ENCODE results near the gene ROR2.

Gene ROR2

DNA sequence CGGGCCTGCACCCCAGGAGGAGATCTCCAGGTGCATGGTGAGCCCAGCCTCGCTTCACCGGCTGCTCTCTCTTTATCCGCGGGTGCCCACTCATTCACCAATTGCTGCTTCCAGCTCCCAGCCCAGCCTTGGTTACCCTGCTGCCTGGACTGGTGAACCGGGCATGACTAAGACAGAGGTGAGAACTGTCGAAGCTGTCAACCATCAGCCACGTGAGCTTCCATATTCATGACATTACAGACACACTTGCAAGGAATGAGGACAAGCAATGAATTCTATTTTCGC is 220.5 kb downstream of the ROR2 start:
- TF ChIP-seq TAF1 (IDR thresholded peaks at IDR 0.05; ENCODE audit: borderline replicate concordance, insufficient read depth, low read length), result no peak
- TF ChIP-seq POLR2AphosphoS5 (IDR thresholded peaks at IDR 0.05; ENCODE audit: low read depth, low read length), result no peak
- TF ChIP-seq, protein P1, sequence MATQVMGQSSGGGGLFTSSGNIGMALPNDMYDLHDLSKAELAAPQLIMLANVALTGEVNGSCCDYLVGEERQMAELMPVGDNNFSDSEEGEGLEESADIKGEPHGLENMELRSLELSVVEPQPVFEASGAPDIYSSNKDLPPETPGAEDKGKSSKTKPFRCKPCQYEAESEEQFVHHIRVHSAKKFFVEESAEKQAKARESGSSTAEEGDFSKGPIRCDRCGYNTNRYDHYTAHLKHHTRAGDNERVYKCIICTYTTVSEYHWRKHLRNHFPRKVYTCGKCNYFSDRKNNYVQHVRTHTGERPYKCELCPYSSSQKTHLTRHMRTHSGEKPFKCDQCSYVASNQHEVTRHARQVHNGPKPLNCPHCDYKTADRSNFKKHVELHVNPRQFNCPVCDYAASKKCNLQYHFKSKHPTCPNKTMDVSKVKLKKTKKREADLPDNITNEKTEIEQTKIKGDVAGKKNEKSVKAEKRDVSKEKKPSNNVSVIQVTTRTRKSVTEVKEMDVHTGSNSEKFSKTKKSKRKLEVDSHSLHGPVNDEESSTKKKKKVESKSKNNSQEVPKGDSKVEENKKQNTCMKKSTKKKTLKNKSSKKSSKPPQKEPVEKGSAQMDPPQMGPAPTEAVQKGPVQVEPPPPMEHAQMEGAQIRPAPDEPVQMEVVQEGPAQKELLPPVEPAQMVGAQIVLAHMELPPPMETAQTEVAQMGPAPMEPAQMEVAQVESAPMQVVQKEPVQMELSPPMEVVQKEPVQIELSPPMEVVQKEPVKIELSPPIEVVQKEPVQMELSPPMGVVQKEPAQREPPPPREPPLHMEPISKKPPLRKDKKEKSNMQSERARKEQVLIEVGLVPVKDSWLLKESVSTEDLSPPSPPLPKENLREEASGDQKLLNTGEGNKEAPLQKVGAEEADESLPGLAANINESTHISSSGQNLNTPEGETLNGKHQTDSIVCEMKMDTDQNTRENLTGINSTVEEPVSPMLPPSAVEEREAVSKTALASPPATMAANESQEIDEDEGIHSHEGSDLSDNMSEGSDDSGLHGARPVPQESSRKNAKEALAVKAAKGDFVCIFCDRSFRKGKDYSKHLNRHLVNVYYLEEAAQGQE (IDR thresholded peaks at IDR 0.05; ENCODE audit: insufficient read depth in 1 of 2, low read depth in 2 of 2, low read length in 2 of 2), result no peak
- no peak for TF ChIP-seq SIN3A (IDR thresholded peaks at IDR 0.05; ENCODE audit: borderline replicate concordance, insufficient read depth, low read length)
- no peak for TF ChIP-seq FOXP2 (optimal IDR thresholded peaks at IDR 0.05; ENCODE audit: borderline replicate concordance, extremely low read depth, extremely low read length, insufficient read depth)

DNA sequence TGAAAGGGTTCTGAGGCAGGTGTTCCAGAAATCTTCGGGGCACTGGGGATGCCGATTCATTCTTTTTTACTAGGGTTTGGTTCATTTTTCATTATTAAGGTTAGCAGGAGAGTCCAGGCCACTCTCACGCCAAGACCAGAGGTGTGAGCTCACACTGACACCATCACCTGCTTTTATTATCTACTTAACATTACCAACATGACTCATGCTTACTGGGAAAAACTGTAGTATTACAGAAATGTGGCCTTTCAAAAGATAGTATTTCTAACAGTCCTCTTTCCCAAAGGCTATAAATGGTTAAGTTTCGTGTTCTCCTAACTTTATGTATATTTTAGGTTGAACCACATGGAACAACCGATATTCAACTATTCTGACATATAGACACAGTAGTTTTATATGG is 222.1 kb downstream of the ROR2 start:
- no peak for TF ChIP-seq TAF1 (IDR thresholded peaks at IDR 0.05; ENCODE audit: borderline replicate concordance, insufficient read depth, low read length)
- TF ChIP-seq, protein P1 (IDR thresholded peaks at IDR 0.05; ENCODE audit: insufficient read depth in 1 of 2, low read depth in 2 of 2, low read length in 2 of 2), result no peak
- no peak for TF ChIP-seq POLR2AphosphoS5 (IDR thresholded peaks at IDR 0.05; ENCODE audit: low read depth, low read length)
- no peak for TF ChIP-seq FOXP2 (optimal IDR thresholded peaks at IDR 0.05; ENCODE audit: borderline replicate concordance, extremely low read depth, extremely low read length, insufficient read depth)
- no peak for TF ChIP-seq SIN3A (IDR thresholded peaks at IDR 0.05; ENCODE audit: borderline replicate concordance, insufficient read depth, low read length)

DNA sequence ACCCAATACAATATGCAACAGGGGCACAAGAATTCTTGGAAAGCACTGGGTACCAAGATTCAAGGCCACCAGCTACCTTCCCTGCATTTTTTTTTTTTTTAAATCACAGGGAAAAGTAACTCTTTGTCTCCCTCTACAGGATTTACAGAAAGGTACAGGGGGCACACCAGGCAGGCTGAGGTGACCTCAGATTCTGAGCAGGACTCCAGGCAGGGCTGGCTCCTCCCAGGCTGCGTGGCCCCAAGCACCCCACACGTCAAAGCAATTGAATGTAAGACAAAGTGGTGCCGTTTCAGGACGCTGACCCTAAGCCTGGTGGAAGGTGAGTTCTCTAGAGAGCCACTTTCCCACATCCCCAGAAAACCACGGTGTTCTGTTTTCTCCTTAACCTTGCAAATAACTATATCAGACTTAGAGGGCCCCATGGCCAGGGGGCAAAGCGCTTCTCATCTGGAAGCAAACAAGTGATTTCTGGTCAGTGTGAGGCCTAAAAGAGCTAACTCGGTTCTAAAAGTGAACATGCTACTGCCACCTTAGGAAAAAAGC is 222.6 kb downstream of the ROR2 start:
- TF ChIP-seq FOXP2 (optimal IDR thresholded peaks at IDR 0.05; ENCODE audit: borderline replicate concordance, extremely low read depth, extremely low read length, insufficient read depth) (no peak), TAF1 (IDR thresholded peaks at IDR 0.05; ENCODE audit: borderline replicate concordance, insufficient read depth, low read length) (no peak), SIN3A (IDR thresholded peaks at IDR 0.05; ENCODE audit: borderline replicate concordance, insufficient read depth, low read length) (no peak)

DNA sequence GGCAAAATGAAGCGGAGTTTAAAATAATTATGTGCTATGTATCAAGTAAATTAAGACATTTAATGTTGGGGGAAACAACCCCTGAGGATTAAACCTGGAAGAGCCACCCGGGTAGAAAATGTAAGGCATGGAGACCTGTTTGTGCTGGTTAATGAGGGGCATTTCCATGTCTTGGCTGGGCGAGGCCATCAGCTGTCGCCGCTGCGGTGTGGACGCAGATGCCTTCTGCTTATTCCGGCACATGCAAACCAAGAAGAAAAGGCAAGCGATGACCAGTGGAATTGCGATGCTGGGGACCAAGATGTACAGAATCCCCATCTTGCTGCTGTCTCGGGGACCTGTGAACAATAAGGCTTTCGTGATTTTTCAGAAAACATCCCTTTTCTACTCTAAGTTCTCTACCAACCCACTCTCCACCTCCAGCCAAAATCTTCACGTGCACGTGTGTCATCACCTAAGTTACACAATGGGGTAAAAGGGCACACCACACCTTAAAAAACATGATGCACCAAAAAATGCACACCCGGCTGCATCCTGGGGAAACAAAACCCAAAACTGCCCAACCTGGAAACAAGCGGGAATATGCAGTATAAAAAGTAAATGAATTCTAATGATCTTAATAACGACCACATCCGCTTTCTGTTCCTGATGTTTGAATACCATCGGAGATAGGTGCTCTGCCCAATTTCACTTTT is 223.5 kb downstream of the ROR2 start:
- TF ChIP-seq TAF1 (IDR thresholded peaks at IDR 0.05; ENCODE audit: borderline replicate concordance, insufficient read depth, low read length), result no peak
- TF ChIP-seq POLR2AphosphoS5 (IDR thresholded peaks at IDR 0.05; ENCODE audit: low read depth, low read length), result no peak
- TF ChIP-seq FOXP2 (optimal IDR thresholded peaks at IDR 0.05; ENCODE audit: borderline replicate concordance, extremely low read depth, extremely low read length, insufficient read depth), result no peak
- TF ChIP-seq, protein P1 (IDR thresholded peaks at IDR 0.05; ENCODE audit: insufficient read depth in 1 of 2, low read depth in 2 of 2, low read length in 2 of 2), result no peak
- no peak for TF ChIP-seq SIN3A (IDR thresholded peaks at IDR 0.05; ENCODE audit: borderline replicate concordance, insufficient read depth, low read length)

DNA sequence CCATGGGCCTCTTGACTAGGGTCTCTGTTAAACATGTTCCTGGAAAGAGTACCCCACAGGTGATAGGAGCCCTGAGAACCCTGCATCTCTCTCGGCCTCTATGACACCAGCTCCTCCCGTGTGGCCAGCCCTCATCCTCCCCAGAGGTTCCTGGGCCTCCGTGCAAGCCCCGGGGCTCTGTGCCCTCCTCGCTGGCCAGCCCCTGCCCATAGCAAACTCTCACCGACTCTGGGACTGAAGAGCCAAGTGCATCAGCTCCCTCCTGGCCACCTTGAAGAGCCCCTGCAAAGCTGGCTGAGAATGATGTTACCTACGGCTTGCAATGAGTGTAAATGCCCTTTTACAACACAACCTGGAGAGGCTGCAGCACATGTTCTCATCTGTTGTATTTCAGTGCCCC is 224.4 kb downstream of the ROR2 start:
- TF ChIP-seq TAF1 (IDR thresholded peaks at IDR 0.05; ENCODE audit: borderline replicate concordance, insufficient read depth, low read length), result no peak

DNA sequence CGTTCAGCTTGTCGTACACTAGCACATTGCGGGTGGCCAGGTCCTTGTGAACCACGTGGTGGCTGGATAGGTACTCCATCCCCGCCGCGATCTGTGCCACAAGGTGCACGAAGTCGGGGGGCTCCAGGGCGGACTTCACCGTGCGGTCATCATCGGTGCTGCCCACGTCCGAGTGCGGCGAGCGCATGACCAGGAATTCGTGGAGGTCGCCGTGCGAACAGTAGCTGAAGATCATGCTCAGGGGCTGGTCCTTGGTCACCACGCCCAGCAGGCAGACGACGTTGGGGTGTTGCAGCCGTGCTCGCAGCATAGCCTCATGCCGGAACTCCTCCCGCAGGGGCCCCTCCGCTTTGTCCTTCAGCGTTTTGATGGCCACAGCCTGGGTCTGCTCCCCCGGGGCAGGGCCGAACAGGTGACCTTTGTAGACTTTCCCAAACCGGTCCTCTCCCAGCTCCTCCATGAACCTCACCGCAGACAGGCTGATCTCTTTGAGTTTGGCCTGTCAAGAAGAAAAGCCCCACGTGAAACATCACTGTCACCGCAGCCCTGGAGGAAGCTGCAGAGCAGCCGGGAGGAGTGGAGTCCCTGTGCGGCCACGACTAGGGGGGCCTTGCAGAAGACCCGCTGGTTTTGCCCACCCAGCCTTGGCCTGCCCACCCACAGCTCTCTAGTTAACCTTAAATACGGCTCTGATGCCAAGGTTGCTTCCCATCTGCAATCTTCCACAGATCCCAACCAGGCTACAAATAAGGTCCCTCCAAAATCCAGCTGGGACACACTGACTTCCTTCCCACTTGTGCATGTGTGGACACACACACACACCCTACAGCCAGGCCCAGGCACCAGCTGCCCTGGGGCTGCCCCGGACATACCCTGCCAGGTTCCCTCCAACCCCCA is 225.2 kb downstream of the ROR2 start:
- TF ChIP-seq SIN3A (IDR thresholded peaks at IDR 0.05; ENCODE audit: borderline replicate concordance, insufficient read depth, low read length) (no peak), POLR2AphosphoS5 (IDR thresholded peaks at IDR 0.05; ENCODE audit: low read depth, low read length) (no peak), TAF1 (IDR thresholded peaks at IDR 0.05; ENCODE audit: borderline replicate concordance, insufficient read depth, low read length) (no peak), FOXP2 (optimal IDR thresholded peaks at IDR 0.05; ENCODE audit: borderline replicate concordance, extremely low read depth, extremely low read length, insufficient read depth) (no peak)
- TF ChIP-seq, protein P1 (IDR thresholded peaks at IDR 0.05; ENCODE audit: insufficient read depth in 1 of 2, low read depth in 2 of 2, low read length in 2 of 2), result no peak
